Subcutaneous adipose tissue (tissue), 4 donors: ENCODE results near the gene DCC. TPM values are rescaled to one million over a fixed set of nuclear protein-coding genes. Genes with fewer than 3 reads are reported as not detected.

Experiments used
- total RNA-seq, 4 donors: library from RNA; depleted of rRNA; stranded (reverse); fragments of >200 nt; gene quantifications; one replicate each; pipeline ENCODE4 v1.1.0, GENCODE V29; 2016
- TF ChIP-seq, protein P1 (sequence below): fragments of 450-650 bp; IDR thresholded peaks from one replicate; pipeline ENCODE4 v1.5.1; 2016; ENCODE audit warnings: low read depth, mild to moderate bottlenecking, control low read depth, antibody characterized with exemption, moderate library complexity

The DCC gene
- total RNA-seq, 4 donors from 2014 or later: not detected

GRCh38 chr18:52749542-52749941 lies 409.5 kb downstream of the DCC start:
- TF ChIP-seq, protein P1, sequence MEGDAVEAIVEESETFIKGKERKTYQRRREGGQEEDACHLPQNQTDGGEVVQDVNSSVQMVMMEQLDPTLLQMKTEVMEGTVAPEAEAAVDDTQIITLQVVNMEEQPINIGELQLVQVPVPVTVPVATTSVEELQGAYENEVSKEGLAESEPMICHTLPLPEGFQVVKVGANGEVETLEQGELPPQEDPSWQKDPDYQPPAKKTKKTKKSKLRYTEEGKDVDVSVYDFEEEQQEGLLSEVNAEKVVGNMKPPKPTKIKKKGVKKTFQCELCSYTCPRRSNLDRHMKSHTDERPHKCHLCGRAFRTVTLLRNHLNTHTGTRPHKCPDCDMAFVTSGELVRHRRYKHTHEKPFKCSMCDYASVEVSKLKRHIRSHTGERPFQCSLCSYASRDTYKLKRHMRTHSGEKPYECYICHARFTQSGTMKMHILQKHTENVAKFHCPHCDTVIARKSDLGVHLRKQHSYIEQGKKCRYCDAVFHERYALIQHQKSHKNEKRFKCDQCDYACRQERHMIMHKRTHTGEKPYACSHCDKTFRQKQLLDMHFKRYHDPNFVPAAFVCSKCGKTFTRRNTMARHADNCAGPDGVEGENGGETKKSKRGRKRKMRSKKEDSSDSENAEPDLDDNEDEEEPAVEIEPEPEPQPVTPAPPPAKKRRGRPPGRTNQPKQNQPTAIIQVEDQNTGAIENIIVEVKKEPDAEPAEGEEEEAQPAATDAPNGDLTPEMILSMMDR: no peak

DNA sequence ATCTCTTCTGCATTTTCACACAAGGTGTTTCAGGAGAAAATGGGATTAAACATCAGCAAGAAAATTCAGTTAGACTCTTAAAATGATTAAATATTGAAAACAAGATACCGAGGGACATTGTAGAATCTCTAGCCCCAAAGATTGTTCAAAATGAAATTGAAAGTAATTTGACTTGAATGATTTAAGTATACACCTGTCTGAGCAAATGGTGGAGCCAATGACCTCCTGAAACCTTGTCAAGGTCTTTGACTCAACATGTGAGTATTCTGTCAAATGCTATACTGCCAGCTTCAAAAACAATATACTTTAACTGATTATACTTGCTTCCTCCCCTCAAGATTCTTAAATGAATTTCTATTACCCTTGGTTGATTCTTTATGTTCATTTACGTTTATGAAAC lies 411.0 kb downstream of the DCC start:
- TF ChIP-seq, protein P1: no peak

DNA sequence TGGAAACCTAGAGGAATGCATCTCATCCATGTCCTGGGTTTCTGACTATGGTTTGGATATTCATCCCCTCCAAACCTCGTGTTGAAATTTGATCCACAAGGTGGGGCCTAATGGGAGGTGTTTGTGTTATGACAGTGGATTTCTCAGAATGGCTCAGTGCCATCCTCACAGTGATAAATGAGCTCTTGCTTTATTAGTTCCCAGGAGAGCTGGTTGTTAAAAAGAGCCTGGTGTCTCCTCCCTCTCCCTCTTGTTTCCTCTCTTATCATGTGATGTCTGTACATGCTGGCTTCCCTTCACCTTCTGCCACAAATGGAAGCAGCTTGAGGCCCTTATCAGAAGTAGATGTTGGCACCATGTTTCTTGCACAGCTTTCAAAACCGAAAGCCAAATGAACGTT lies 424.3 kb downstream of the DCC start:
- TF ChIP-seq, protein P1: no peak

- TF ChIP-seq, protein P1: no peak
Measured at GRCh38 chr18:52766002-52766545, 426.1 kb downstream of the DCC start.

DNA sequence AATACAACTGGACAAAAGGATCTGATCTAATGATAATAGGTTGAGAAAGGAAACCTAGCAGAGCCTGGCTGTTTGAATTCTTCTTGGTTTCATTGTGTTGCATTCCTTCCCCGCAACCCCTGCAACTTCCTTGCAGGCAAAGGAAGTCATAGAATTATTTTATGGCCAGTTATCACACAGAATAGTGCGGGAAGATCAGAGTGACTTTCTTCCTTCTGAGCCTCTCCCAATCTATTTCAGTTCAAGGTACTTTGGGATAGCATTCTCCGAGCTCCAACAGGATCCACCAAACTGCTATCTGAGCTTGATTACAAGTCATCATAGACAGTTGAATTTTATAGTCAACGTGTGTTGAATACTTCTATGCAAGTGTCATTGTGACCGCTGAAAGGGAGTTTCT lies 441.1 kb downstream of the DCC start:
- TF ChIP-seq, protein P1: no peak

- TF ChIP-seq, protein P1: no peak
Measured at GRCh38 chr18:52791321-52791720, 451.3 kb downstream of the DCC start.

- TF ChIP-seq, protein P1: no peak
Measured at GRCh38 chr18:52812834-52813233, 472.8 kb downstream of the DCC start.
